Renal pelvis (tissue), 4 donors: Measurements from ENCODE around the gene POLN. TPM values are rescaled to one million over a fixed set of nuclear protein-coding genes. Genes with fewer than 3 reads are reported as not detected.

Experiments
- DNase-seq: peaks from one replicate; pipeline ENCODE4 v3.0.0-alpha.2; 2013
- polyA plus RNA-seq, 3 donors: library from polyadenylated mRNA; unstranded; fragments of 120-200 nt; gene quantifications; one replicate each; pipeline ENCODE4 v1.2.1, GENCODE V29; 2013; ENCODE audit not compliant: insufficient read length in 3 of 3

Gene POLN
- polyA plus RNA-seq, 3 donors: 2.3 to 6.7 (median 3.7) TPM

- DNase-seq: no peak
Measured at GRCh38 chr4:2071252-2071911, 170.5 kb downstream of the POLN start.

DNA sequence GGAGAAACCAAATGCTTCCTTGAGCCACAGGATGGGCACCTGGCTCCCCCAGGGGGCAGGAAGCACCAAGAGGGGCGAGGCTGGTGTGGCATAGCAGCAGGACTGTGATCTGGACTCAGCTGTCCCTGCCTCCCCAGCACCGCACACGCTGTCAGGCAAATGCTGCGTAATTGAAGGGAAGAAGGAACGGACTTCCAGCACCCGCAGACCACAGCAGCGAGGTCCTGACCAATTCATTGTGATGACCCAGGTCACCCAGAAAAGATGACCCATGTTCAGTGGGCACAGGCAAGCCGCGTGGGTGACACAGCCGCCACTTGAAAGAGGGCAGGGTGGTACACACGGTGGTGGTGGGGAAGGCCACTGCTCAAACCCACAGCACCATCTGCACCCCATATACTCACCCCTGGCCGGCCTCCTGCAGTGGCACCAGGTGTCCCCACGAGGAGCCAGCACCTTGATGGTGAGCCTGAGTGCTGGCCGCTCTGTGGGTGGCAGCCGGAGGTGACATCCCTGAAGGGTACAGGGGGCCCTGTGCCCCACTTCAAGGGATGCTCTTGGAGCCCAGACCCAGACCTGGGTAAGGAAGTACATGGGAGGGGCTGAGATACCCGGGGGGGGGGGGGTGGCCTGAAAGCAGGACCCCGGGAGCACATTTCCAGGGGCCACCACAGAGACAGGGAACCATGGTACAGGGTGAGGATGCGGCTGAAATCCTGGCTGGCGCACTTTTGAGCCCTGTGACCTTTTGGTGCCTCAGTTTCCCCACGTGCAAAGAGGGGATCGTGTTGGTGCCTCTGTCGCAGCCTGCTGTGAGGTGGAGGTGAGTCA, 171.3 kb downstream of the POLN start:
- no peak for DNase-seq

DNA sequence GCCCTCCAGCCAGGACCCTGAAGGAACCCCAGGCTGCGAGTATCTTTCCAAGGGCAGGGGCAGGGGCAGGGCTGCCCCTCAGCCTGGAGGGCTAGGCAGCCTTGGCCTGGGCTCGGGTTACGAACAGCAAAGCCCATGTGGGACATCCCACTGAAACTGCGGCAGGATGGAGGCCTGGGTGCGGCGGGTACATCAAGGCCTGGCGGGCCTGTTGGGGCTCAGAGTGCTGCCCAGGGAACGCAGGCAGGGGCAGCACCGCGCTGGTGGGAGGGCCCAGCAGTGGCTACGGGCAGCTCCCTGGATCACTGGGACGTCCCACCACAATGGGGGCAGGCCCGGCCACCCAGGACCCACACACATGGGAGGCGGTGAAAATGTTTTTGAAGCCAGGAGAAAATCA, 171.9 kb downstream of the POLN start:
- DNase-seq: no peak

DNA sequence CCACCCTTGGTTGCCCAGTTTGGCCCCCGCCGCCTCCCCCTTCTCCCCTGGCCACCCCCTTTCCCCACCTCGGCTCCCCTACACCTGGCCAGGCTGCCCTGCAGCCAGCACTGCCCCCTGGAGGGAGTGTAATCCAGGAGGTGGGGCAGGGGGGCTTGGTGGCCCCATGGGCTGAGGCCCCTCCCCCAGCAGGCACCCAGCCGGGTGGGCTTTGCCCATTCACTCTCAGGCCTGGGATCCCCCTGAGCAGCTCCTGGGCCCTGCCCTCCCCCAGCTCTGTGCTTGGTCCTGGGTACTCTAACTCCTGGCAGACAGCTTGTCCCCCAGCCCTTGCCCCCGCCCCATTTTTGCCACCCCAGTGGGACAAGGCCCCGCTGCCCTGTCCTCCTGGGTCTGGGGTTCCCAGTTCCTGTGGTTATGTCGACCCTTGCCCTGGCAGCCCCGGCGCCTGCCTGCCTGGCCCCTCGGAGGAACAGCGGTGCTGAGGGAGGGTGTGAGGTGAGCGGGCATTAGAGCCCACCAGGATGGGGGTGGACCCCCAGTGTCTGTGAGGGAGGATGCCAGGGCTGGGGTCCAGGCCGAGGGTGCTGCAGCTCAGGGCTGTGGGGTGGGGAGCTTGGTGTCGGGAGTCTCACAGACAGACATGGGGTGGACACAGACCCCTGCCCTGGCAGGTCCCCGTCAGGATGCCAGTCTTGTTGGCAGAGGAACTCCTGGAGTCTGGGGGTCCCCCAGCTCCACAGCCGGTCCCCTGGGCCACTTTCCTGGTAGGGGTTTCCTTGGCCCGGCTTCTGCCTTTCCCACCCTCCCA, 172.6 kb downstream of the POLN start:
- no peak for DNase-seq

GRCh38 chr4:2068566-2068965, 173.4 kb downstream of the POLN start:
- no peak for DNase-seq

- DNase-seq: no peak
Measured at GRCh38 chr4:2068198-2068470, 173.8 kb downstream of the POLN start.

- no peak for DNase-seq
Measured at GRCh38 chr4:2067446-2068197, 174.3 kb downstream of the POLN start.

DNA sequence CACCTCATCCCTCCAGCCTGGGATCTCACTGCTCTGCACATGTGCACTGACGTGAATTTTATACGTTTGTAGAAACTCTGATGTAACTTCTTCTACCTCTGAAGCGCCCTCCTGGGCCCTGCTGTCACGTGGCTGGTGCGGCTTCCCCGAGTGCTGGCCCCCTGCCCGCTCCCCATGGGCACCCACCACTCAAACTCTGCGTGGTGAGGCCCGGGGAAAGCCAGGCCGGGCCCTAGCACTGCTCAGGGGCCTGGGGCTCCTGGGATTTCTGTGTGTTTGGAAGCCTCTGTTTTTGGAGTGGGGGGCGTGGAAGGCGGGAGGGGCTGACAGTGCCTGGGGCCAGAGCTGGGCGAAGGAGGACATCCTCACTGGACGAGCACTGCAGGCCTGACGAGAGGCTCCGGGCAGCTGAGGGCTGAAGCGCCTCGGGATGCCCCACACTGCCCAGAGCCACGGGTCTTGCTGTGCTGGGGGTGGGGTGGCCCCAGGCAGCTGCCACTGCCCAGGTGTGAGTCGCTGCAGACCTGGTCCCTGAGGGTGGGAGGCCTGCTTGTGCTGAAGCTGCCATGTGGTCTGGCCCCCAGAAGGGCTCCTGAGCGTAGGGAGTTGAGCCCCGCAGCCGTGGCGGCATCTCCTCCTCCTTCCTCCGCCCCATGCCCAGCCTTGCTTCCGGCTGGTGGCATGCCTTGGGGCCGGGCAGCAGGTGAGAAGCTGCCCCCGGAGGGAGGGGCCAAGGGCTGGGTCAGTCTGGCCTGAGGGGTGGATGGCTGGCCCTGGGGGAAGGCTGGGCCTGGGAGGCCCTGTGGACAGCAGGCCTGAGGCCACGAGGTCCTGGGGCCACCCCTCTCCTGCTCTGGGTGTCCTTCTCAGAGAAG, 175.1 kb downstream of the POLN start:
- DNase-seq: no peak

- no peak for DNase-seq
Measured at GRCh38 chr4:2066011-2066551, 175.8 kb downstream of the POLN start.

DNA sequence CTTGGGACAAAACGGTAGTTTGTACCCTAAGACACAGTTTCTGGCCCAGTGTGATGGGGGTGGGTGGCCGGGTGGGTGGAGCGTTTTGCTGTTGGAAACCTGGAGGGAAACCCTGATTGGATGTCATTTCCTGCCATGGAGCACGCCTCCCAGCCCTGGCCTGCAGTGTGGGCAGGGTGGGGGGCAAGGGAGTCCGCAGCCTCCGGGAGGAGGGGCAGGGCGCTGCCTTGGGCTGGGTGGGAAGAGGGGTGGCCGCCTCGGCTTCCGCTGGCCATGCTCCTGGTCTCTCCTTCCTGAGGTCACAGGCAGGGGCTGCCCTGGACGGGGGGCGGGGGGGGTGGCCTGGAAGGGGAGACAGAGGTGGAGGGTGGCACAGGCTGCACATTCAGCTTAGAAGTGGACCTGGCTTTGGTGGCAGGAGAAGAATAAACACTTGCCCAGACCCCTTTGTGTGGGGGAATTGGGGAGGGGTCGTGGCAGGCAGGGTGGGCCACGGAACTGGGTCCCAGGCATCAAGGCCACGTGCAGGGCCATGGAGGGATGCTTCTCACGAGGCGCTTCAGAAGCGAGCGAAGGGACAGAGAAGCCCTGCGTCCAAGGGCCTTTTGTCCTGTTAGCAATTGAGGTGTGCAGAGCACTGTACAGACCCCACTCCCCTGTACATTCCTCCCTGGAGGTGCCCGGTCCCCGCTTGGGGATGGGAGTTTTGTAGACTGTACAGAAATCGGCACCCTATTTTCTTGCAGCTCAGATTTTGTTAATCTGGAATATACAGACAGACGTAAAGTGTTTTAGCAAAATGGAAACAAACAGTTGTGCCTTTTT, 176.6 kb downstream of the POLN start:
- DNase-seq: no peak

DNA sequence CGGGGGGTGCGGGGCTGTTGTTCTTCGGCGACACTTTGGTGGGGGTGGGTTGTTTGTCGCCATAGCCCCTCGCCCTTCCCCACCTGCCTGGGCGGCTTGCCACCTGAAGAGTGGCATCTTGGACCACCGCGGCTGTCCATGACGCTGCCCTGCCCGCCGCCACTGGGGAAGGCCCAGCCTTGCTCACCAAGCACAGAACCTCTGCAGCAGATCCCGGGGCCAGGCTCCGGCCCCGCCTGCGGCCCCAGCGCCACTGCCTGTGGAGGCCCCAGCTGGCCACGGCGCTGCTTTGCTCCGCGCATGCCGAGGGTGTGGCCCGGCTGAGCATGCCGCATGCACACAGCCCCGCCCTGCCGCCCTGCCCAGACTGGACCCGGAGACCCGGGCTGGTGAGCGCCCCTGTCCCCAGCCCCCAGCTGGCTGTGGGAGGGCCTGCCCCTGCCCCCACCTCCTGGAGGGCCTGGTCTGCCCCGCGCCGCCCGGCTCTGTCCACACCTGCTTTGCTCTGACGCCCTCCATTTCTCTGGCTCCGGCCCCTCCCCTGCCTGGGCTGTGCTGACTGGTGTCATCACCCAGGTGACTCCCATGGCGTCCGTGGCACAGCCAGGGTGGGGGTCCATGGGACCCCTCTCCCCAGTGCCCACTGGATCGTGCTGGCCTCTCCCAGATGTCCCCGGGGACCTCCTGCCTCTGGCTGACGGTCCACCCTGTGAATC, 177.5 kb downstream of the POLN start:
- no peak for DNase-seq

- no peak for DNase-seq
Measured at GRCh38 chr4:2063557-2064275, 178.2 kb downstream of the POLN start.

DNA sequence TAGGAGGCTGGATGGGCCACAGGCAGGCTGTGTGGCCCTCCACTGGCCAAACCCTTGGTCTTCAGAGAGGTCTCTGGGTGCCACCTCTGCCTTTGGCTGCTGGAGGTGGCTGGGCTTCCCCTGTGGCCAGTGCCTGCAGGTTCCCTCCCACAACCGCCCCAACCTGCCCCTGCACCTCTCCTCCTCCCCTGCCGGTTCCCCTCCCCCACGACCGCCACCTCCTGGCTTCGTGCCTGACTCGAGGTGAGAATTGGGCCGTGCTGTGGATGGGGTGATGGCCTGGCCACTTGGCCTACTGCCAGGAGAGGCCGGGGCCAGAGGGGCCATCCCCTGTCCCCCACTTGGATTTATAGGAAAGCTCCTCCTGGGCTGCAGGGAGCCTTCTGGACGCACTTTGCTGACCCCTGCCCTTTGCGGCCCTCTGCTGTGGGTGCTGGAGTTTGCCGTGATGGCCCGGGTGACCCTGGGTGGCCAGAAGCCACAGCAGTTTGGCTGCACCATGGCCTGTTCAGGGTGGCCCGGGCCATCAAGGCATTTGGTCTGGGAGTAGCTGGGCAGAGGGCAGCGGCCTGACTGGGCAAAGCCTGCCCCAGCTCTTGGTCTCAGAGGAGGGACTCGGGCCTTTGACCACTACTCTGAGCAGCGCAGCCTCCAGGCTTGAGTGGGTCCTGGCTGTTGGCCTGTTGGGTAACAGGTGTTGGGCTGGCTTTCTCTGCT, 179.0 kb downstream of the POLN start:
- no peak for DNase-seq

- DNase-seq: no peak
Measured at GRCh38 chr4:2062168-2062807, 179.6 kb downstream of the POLN start.

DNA sequence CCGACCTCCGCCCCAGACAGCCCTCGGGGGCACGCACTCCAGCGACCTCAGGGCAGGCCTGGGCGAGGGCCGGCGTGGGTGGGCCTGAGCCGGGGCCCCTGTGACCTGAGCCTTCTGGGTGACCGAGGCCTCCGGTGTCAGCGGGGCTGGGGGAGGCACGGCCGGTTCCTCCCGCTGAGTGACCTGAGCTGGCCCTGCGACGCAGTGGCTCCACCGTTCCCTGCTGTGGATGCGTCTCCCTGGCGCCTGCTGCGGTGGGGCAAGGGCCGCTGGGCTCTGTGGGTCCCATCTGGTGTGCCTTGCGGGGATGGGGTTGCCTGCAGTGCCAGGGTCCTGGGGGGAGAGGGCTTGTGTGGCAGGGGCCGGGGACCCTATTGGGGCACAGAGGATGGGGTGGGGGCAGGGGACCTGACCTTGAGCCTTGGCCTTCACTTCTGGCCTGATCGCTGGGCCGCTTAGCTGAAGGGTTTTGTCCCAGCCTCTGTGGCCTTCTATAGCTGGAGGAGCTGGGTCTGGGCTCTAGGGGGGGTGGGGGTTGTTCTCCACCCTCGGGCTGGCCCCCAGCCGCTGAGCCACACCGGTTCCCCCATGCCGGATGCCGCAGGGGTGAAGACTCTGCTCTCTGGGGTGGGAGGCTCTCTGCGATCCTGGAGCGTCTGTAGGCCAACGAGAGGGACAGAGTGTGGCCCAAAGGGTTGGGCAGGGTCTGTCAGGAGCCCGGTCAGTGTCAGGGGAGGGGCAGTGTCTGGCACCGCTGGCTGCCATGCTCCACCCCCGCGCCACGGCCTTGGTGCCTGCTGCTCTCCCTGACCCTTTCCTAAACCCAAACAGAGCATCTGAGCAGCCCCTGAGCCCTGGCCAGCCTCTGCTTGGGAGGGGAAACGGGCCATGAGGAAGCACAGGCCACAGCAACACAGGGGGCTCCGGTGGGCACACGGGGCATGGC, 180.5 kb downstream of the POLN start:
- DNase-seq: no peak

DNA sequence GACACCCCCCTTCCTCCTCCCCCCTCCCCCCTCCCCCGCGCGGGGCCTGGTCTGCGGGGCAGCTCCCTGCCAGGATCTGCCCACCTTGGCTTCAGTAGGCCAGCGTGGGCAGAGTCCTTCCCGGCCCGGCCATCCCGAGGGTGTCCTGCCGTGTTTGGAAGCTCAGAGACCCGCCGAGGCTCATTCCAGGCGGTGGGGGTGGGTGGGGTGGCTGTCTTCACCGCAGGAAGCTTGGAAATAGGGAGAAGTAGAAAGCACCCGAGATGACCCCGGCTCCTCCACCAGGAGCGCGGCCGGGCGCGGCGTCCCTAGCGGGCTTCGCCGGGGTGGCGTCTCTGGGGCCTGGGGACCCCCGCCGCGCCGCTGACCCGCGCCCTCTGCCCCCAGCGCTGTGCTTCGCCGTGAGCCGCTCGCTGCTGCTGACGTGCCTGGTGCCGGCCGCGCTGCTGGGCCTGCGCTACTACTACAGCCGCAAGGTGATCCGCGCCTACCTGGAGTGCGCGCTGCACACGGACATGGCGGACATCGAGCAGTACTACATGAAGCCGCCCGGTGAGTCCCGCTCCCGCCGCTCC, 181.2 kb downstream of the POLN start:
- no peak for DNase-seq
